ENCODE results near the gene RPS6KC1.

RPS6KC1 gene

GRCh38 chr1:213104604-213105003 is 53.6 kb downstream of the RPS6KC1 start:
- H3K4me1 ChIP-seq (ENCODE audit: control insufficient read depth, low read length), result no peaks in the 10 kb centered on the region
- H3K4me2 ChIP-seq (ENCODE audit: low read length), result no peak overlapping the region
- no peak overlapping the region for H3K27ac ChIP-seq (ENCODE audit: low read depth, low read length)

DNA sequence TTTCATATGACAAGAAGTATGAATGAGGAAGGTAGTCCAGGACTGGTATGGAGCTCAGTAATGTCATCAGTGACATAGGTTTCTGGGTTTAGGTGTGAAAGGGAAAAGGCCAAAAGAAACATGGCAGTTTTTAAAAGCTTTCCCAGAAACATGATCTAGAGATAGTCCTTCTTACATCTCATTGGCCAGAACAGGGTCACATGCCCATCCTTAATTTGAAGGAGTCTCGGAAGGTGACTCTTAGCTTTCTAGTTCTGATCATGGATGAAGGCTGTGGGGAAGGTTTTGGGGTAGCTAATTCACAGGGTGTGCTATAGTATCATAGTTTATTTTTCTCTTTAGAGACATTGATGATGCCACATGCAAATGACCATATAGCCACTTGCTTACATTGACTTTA is 55.3 kb downstream of the RPS6KC1 start:
- H3K36me3 ChIP-seq (ENCODE audit: control insufficient read depth, low read length), result no peaks in the 10 kb centered on the region
- no peaks in the 10 kb centered on the region for H3K4me1 ChIP-seq (ENCODE audit: control insufficient read depth, low read length)
- H3K27ac ChIP-seq (ENCODE audit: low read depth, low read length), result no peak overlapping the region
- no peak for TF ChIP-seq CTCF (IDR thresholded peaks at IDR 0.05; ENCODE audit: low read depth, low read length, poor library complexity, severe bottlenecking)
- TF ChIP-seq EZH2phosphoT487 (IDR thresholded peaks at IDR 0.05; ENCODE audit: borderline replicate concordance, low read length), result no peak
- H3K27me3 ChIP-seq (ENCODE audit: control insufficient read depth, low read length), result no peaks in the 10 kb centered on the region
- no peaks in the 10 kb centered on the region for H3K9me2 ChIP-seq (replicated peaks; ENCODE audit: control insufficient read depth, low read length)
- H3K4me3 ChIP-seq (ENCODE audit: low read length), result no peak overlapping the region
- no peaks in the 10 kb centered on the region for H3F3A ChIP-seq (ENCODE audit: control insufficient read depth, insufficient read depth)
- no peaks in the 10 kb centered on the region for H4K20me1 ChIP-seq (ENCODE audit: control insufficient read depth, insufficient read depth, low read depth, low read length)
- no peaks in the 10 kb centered on the region for H3K79me2 ChIP-seq (ENCODE audit: control insufficient read depth, low read length)
- no peaks in the 10 kb centered on the region; the same call in 1 of the 2 replicates for H3K9me3 ChIP-seq (ENCODE audit: control insufficient read depth, insufficient read depth, low read length)
- no peak overlapping the region for H3K4me2 ChIP-seq (ENCODE audit: low read length)

More at GRCh38 chr1:213104604-213105003, 53.6 kb downstream of the RPS6KC1 start:
- no peaks in the 10 kb centered on the region for H3K9me2 ChIP-seq (replicated peaks; ENCODE audit: control insufficient read depth, low read length)
- no peaks in the 10 kb centered on the region for H3K36me3 ChIP-seq (ENCODE audit: control insufficient read depth, low read length)
- H3F3A ChIP-seq (ENCODE audit: control insufficient read depth, insufficient read depth), result no peaks in the 10 kb centered on the region
- no peaks in the 10 kb centered on the region; the same call in 1 of the 2 replicates for H3K9me3 ChIP-seq (ENCODE audit: control insufficient read depth, insufficient read depth, low read length)
- no peak overlapping the region for H3K4me3 ChIP-seq (ENCODE audit: low read length)
- no peaks in the 10 kb centered on the region for H3K79me2 ChIP-seq (ENCODE audit: control insufficient read depth, low read length)
- TF ChIP-seq EZH2phosphoT487 (IDR thresholded peaks at IDR 0.05; ENCODE audit: borderline replicate concordance, low read length), result no peak
- no peak for TF ChIP-seq CTCF (IDR thresholded peaks at IDR 0.05; ENCODE audit: low read depth, low read length, poor library complexity, severe bottlenecking)
- no peaks in the 10 kb centered on the region for H3K27me3 ChIP-seq (ENCODE audit: control insufficient read depth, low read length)
- H4K20me1 ChIP-seq (ENCODE audit: control insufficient read depth, insufficient read depth, low read depth, low read length), result no peaks in the 10 kb centered on the region

DNA sequence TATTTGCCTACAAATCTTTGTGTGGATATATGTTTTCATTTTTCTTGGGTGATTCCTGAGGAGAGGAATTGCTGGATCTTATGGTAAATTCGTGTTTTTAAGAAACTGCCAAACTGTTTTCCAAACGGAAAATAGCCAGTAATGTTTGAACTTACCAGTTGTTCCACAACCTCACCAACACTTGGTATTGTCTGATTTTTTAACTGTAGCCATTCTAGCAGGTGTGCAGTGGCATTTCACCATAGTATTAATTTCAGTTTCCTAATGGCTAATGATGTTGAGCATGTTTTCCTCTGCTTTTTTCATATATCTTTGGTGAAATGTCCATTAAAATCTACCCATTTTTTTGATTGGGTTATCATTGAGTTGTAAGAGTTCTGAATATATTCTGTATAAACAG is 56.6 kb downstream of the RPS6KC1 start:
- Histone ChIP-seq H3K4me2 (ENCODE audit: low read length) (no peak overlapping the region), H3K27me3 (ENCODE audit: control insufficient read depth, low read length) (no peaks in the 10 kb centered on the region), H3F3A (ENCODE audit: control insufficient read depth, insufficient read depth) (no peaks in the 10 kb centered on the region), H3K4me1 (ENCODE audit: control insufficient read depth, low read length) (no peaks in the 10 kb centered on the region), H3K9me2 (replicated peaks; ENCODE audit: control insufficient read depth, low read length) (no peaks in the 10 kb centered on the region), H3K36me3 (ENCODE audit: control insufficient read depth, low read length) (no peaks in the 10 kb centered on the region), H3K27ac (ENCODE audit: low read depth, low read length) (no peak overlapping the region), H3K4me3 (ENCODE audit: low read length) (no peak overlapping the region), H3K9me3 (ENCODE audit: control insufficient read depth, insufficient read depth, low read length) (no peaks in the 10 kb centered on the region; the same call in 1 of the 2 replicates), H3K79me2 (ENCODE audit: control insufficient read depth, low read length) (no peaks in the 10 kb centered on the region), H4K20me1 (ENCODE audit: control insufficient read depth, insufficient read depth, low read depth, low read length) (no peaks in the 10 kb centered on the region)
- TF ChIP-seq CTCF (IDR thresholded peaks at IDR 0.05; ENCODE audit: low read depth, low read length, poor library complexity, severe bottlenecking) (no peak), EZH2phosphoT487 (IDR thresholded peaks at IDR 0.05; ENCODE audit: borderline replicate concordance, low read length) (no peak)

Measured in DOHH2 (cell line).